Dermis blood vessel endothelial cell (primary cell): Measurements from ENCODE around the gene ISLR. TPM values are rescaled to one million over a fixed set of nuclear protein-coding genes. Genes with fewer than 3 reads are reported as not detected.

Source experiments
- DNase-seq: peaks from one replicate; pipeline ENCODE4 v3.0.0; 2010
- total RNA-seq: library from RNA; depleted of rRNA; stranded (reverse); fragments of >200 nt; gene quantifications from 2 replicates; pipeline ENCODE4 v1.2.3, GENCODE V29; 2014

Gene ISLR
- total RNA-seq, 1 donor from 2014 or later: 0.17 TPM

DNA sequence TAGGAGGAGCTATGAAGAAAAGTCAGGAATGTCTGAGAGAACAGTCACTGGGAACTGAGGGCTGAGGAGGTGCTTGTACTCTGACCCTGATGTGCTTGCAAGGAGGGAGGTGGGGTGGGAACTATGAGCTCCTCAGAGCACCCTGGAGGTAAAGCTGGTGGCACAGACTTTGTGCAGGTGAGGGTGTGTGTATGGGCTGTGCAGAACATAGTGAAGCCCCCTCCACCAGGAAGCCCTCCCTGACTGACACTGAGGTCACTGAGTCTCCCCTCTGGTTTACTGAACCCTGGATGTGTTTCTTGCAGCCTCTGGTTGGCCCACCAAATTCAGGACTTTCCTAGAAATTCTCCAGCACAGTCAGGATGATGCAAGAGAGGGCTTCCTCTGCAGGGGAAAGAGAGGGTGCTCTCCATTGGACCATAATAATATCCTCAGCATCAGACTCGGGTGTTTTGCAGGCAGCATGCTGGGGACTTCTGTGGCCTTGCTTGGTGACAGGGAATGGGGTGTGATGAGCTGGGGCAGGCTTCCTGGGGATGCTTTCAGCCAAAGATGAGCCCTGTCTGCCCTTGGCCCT lies 1.5 kb upstream of the ISLR start:
- no peak for DNase-seq

DNA sequence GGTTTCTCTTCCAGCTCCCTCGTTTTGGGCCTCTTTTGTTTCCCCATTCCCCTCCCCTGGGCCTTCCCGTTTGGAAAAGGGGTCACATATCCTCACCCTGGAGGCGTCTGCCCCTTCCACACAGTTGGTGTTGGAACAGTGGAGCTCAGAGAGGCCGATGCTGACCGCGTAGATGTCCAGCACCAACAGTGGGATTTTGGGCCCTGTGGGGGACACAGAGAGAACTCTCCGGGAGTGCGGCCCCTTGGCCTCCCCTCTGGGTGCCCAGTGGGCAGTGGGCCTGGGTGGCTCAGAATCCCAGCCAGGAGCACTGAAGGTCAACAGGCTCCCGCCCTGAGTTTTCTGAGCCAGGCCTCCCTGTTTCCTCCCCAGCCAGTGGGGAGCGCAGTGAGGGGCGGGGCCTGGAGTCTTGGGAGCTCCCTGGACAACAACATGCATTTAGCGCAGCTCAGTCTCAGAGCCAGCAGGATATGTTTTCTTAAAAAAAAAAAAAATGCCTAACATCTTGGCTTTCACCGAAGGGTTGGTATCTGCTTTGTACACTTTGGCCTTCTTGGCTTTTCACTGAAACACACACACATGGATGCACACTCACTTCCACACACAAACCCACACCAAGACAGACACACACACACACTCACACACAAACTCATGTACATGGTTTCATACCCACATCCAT lies 670 bp upstream of the ISLR start:
- no peak for DNase-seq

DNA sequence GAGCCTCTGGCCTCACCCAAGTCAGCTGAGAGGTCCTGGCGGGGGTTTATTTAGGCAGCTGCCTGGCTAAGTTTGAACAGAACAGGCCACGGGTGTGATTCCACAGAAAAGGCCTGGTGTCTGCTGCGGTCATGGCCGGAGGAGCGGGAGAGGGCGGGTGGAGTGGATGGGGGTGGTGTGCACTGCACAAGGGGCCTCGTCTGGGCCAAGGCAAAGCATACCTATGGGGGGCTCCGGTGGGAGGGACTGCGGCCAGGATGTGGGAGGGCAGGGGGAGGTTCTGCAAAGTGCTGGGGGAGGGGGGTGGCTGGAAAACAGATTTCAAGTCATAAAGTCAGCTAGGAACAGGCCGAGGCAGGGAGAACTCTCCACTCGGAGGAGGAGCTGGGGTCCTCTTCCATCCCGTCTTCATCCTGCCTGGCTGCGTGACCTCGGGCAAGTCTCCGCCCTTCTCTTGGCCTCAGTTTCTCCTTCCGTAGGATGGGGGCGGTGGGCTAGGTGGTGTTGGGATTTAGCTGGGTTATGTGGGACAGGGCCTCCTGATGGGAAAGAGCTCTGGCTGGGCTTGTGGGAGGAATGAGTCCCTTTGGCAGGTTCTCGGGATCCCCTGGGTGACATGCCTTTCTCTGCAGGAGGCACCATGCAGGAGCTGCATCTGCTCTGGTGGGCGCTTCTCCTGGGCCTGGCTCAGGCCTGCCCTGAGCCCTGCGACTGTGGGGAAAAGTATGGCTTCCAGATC lies 878 bp downstream of the ISLR start:
- DNase-seq: no peak

DNA sequence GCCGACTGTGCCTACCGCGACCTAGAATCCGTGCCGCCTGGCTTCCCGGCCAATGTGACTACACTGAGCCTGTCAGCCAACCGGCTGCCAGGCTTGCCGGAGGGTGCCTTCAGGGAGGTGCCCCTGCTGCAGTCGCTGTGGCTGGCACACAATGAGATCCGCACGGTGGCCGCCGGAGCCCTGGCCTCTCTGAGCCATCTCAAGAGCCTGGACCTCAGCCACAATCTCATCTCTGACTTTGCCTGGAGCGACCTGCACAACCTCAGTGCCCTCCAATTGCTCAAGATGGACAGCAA lies 1.4 kb downstream of the ISLR start:
- DNase-seq: no peak

DNA sequence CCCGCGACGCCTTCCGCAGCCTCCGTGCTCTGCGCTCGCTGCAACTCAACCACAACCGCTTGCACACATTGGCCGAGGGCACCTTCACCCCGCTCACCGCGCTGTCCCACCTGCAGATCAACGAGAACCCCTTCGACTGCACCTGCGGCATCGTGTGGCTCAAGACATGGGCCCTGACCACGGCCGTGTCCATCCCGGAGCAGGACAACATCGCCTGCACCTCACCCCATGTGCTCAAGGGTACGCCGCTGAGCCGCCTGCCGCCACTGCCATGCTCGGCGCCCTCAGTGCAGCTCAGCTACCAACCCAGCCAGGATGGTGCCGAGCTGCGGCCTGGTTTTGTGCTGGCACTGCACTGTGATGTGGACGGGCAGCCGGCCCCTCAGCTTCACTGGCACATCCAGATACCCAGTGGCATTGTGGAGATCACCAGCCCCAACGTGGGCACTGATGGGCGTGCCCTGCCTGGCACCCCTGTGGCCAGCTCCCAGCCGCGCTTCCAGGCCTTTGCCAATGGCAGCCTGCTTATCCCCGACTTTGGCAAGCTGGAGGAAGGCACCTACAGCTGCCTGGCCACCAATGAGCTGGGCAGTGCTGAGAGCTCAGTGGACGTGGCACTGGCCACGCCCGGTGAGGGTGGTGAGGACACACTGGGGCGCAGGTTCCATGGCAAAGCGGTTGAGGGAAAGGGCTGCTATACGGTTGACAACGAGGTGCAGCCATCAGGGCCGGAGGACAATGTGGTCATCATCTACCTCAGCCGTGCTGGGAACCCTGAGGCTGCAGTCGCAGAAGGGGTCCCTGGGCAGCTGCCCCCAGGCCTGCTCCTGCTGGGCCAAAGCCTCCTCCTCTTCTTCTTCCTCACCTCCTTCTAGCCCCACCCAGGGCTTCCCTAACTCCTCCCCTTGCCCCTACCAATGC lies 2.0 kb downstream of the ISLR start:
- no peak for DNase-seq

DNA sequence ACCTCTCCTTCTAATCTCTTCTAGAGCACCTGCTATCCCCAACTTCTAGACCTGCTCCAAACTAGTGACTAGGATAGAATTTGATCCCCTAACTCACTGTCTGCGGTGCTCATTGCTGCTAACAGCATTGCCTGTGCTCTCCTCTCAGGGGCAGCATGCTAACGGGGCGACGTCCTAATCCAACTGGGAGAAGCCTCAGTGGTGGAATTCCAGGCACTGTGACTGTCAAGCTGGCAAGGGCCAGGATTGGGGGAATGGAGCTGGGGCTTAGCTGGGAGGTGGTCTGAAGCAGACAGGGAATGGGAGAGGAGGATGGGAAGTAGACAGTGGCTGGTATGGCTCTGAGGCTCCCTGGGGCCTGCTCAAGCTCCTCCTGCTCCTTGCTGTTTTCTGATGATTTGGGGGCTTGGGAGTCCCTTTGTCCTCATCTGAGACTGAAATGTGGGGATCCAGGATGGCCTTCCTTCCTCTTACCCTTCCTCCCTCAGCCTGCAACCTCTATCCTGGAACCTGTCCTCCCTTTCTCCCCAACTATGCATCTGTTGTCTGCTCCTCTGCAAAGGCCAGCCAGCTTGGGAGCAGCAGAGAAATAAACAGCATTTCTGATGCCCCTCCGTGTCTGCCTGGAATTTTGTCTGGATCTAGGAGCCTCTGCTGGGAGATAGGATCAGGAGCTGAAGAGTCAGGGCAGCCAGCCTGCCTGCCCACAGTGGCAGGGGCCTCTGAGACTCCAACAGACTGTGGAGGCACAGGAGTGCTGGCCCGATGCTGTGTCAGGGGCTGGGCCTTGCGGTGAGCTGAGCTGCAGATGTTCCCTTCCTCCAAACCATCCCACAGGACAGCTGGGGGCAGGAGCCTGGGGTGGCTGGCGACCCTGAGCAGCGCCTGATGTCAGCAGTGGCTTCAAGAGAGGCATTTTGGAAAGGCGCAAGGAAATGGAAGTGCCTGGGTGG lies 3.0 kb downstream of the ISLR start:
- no peak for DNase-seq

DNA sequence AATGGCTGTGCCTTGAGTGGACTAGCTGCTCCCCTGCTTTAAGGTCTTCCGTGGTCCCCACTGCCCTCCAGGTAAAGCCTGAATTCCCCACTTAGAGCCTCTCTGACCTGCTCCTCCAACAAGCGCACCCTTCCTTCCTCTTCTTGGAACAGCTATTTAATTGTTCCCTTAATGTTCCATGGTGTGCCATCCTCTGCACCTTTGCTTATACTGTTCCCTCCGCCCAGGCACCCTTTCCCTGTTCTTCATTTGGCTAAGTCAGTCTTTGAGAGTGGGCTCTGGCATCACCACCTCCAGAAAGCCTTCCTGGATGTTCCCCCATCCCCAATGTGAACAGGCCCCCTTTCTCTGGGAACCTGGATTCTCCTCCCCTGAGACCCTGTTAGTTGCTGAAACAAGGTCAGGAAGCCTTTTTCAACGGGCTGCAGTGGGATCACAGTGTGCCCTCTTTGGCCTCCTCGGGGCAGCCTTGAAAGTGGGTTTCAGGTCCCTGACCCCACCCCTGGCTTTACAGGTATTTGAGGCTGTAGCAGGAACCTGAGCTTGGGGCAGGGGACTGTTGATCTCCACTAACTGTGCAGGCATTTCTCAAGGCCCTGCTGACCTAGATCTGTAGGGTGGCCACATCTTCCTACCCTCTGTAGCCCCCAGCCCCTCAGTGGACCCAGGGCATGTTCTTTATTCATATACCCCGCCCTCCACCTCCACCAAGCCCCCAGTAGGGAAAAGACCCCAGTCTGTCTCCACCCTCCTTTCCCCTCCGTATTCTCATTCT lies 5.0 kb downstream of the ISLR start:
- no peak for DNase-seq

DNA sequence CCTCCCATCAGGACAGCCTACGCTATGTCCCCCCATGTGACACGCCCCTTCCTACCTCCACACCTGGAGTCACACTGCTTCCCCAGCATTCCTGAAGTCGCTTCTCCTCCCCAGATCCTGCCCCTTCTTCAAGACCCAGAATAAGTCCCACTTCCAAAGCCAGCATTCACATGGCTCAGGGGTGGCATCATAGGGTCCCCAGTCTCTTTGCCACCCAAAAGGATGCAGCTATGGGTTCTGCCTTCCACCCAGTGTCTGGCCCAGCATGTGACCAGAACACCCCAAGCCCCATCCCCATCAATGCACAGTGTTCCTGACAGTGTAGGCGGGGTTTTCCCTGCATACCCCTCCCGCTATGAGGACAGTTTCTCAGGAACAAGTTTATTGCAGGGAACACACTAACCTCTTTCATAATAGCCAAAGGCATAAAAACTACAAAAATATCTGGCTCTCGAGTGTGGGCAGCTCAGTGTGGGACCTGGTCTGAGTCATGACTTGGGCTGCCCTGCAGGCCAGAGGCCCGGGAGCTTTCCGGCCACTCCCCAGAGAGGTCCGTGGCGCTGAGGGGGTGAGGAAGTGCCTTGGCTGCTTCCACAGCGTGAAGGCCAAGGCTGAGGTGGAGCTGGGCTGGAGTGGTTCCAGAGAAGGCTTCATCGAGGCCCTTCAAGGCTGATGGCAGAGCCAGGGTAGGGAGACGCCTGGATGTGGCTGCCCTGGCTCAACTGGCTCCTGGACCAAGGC lies 5.8 kb downstream of the ISLR start:
- peak; percentile 69 for DNase-seq

DNA sequence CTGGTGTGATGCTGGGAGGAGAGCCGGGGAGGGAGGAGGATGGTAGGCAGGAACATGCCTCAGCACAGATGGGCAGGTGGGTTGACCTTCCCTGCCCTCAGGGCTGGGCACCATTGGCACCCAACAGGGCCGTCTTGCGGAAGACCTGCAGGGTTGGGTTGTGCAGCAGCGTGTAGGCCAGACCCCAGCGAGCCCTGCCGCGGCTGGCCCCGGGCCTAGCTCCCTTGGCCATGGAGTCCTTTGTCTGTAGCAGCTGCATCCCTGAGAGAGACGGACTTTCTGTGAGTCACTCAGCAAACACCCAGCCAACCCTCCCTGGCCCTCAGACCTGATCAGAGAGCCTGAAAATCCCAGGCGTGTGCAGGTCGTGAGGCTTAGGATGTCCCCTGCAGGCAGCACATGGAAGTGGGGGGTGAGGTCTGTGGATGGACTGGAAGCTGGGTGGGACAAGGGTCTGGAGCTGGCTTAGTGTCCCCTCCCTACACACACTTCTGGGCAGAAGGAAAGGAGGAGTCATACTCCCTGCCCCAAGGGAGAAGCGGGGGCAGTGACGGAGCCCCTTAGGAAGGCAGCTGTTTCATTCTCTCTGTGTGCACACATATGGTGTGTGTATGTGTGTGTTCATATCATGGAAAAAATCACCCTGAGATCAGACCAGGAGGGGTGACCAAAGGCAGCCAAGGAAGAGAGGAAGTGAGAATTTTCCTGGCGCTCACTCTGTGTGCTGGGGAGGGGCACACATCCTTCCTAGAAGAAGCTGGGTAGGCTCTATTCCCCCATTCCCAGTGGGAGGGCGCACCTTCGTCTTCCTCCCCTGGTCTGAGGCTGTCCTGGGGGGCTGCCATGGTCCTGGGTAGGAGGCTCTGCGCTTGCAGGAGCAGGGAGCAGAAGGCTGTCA lies 6.7 kb downstream of the ISLR start:
- peak; percentile 58 for DNase-seq

DNA sequence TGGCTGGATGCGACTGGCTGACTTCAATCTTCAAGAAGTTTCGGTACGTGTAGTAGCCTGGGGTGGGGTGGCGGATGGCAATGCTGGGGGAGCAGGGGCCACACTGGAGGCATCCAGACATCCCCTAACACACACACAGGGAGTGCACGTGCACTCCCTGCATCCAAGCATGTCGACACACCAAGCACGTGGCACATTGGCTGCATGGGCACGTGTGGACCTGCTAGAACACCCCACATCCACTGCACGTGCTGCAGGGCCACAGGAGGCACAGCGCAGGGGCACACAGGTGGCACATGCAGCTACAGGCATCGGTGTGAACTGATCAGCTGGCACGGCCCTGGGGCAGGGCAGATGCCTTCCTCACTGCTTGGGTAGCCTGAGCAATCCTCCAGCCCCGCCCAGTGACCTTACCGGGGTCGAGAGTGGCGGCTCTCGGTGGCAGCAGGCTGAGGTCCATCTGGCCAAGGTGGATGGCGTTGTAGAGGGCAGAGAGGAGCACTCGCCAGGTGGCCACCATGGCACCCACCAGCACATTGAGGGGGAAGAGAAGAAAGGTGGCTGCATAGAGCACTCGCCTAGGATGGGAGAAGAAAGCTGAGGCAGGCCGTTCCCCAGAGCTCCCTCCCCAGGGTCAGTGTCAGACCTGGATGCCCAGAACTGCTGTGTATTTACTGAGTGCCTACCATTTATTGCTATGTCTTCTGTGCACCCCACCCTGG lies 7.5 kb downstream of the ISLR start:
- no peak for DNase-seq

DNA sequence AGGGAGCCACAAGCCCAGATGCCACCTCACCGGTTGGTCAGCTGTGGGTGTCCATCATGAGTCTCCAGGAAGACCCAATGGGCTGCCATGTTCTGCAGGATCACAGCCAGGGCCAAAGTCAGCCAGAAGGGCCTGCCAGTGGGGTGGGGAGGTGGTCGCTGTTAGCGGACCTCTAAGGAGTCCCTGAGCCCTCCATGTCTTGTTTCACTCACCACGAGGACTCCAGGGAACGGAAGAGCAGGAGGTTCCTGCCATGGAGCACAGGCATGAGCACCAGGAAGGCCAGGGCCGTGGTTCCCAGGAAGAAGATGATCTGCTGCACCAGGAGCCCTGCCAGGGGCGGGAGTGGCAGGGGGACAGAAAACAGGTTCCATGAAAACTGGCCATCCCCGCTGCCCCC lies 8.6 kb downstream of the ISLR start:
- DNase-seq: no peak

DNA sequence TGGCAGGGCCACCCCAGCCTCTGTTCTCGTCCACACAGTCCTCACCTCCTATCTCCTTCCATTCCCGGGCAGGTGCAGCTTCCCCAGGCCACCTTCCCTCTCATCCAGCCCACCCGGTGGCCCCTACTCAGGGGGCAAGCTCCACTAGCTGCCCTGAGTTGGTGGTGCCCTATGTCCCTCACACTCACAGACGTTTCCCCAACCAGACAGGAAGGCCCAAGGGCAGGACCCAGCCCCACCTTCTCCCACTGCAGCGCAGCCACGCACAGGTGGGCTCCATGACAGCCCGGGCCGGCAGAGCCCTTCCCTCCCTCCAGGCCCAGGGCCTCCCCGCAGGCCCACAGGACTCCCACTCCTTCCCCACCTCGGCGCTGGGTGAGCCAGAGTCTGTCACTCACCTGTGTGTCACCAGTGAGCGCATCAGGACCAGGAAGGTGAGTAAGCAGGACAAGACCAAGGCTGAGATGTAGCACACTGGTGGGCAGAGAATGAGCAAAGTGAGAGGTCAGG lies 11.1 kb downstream of the ISLR start:
- no peak for DNase-seq

DNA sequence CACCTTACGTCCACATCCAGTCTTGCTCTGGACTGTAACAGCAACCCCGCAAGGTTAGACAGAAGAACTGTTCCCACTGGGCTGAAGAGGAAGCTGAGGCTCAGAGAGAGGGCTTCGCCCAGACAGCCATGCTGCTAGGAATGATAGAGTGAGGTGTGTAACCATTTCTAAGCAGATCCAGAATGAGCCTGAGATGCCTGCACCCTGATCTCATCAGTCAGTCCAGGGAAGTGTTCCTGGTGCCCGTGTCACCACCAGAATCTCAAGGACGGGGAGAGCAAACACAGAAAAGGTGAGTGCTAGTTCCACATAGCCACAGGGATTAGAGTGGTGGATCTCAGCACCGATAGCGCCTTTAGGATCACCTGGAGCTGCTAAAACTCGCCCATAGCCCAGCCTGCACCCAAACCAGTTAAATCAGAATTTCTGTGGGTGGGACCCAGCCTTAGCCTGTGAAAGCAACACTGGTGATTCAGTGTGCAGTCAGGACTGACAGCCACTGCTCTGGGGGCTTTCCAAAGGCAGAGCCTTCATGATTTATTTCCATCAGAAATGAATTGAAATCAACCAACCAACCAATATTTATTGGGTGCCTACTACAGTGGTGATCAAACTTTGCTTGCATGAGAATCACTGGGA lies 12.3 kb downstream of the ISLR start:
- no peak for DNase-seq

DNA sequence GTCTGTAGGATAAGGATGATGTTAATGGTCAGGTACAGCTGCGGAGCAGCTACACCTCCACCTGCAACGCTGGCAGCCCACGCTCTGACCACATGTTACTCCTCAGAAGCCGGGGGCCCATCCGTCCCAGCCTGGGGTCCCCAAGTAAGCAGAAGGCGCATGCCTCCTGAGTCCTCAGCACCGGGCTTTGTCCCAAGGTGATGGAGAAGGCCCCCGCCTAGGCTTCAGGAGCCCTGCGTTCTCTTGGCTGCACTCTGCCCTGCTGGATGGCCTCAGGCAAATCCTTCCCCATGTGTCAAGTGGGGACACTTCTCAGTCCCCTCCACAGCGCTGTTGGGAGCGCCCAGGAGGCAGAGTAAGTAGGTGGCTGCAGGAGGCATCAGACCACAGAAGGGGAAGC lies 14.7 kb downstream of the ISLR start:
- no peak for DNase-seq

DNA sequence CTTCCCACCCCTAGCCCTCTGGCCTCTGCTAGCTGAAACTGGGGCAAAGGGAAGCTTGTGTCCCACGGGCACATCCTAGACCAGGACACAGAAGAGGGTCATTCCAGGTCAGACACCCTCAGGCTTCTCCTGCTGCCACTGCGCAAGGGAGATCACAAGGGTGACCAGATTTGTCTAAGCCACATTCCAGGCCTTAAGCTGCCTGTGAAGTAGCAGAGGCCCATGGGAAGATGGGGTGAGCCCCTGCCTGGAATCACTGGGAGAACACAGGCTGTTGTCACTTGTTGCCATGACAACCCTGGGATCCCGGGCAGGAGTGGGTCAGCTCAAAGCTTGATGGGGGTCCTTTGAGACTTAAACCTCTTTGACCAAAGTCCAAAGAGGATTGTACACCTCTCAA lies 18.3 kb downstream of the ISLR start:
- no peak for DNase-seq

DNA sequence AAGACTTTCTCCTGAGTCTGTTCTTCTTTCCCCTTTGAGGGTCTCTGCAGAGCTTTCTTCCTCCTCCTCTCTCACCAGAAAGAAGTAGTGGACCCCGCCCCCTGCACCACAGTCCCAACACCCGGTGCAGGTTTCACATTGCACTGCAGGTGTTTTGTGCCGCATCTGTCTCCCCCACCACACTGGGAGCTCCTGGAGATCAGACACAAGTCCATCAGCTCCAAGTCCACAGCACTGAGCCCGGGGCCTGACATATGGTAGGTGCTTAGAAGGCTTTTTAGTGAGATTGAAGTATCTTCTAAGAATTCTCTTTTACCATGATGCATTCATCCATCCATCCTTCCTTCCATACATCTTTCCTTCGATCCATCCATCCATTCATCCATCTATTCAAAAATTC lies 19.2 kb downstream of the ISLR start:
- no peak for DNase-seq

DNA sequence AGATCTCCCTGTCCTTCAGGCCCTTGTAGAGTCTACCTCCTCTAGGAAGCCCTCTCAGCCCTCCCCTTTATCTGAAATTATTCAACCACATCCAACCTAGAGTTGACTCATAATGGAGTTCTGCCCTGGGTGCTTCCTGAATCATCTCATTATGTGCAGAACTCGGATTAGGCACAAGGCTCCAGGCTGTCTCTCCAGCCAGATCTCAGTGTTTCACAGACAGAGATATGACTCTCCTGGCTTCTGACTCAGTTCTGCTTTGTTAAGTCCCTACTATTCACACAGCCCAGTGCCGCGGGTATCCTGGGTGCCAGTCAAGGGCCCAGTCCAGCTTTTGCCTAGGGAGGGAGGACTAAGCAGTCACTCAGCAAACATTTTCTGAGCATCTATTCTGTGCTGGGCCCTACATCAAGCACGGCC lies 19.8 kb downstream of the ISLR start:
- no peak for DNase-seq

DNA sequence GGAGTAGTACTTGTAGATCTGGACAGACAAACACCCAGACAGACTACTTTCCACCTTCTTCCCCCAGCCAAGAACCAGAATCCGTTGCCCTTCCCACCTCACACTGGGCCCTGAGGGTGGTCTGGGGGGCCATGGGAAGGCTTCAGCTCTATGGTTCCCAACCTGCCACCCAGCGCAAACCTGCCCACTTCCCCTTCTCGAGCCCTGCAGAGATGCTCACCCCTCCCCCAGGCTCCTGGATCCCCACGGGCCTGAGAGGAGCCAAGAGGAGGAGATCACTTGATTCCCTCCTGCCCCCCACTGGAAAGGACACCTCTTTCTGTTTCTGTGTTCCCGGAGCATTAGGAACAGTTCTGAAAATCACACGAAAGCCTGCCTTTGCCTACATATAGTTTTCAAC lies 20.4 kb downstream of the ISLR start:
- no peak for DNase-seq
